Neural cell (in vitro differentiated cells): ENCODE data around the gene CDRT4. TPM values are rescaled to one million over a fixed set of nuclear protein-coding genes. Genes with fewer than 3 reads are reported as not detected.

ENCODE experiments used
- H2AFZ ChIP-seq: fragments of 200-600, 300-800 bp; sonication (generic), shearing (Covaris generic); 2 replicates; pipeline ENCODE4 v1.6.0; 2014; ENCODE audit warnings: low read depth, mild to moderate bottlenecking, antibody characterized with exemption, low read length, moderate library complexity
- H3F3A ChIP-seq: fragments of 200-600 bp; shearing (Covaris generic); 2 replicates; pipeline ENCODE4 v1.6.1; 2016; ENCODE audit warnings: mild to moderate bottlenecking, moderate library complexity, mixed read lengths, antibody characterized with exemption, low read length; ENCODE audit not compliant: insufficient read depth, poor library complexity, severe bottlenecking
- H3K27ac ChIP-seq: fragments of 200-600, 300-800 bp; sonication (generic), shearing (Covaris generic); 2 replicates; pipeline ENCODE4 v1.5.1; 2014; ENCODE audit warnings: mild to moderate bottlenecking, low read length, moderate library complexity
- H3K27me3 ChIP-seq: fragments of 300-800, 200-600 bp; sonication (generic), shearing (Covaris generic); 2 replicates; pipeline ENCODE4 v1.6.0; 2014; ENCODE audit warnings: mild to moderate bottlenecking, low read depth, low read length, moderate library complexity; ENCODE audit not compliant: insufficient read depth
- H3K36me3 ChIP-seq: fragments of 300-800, 200-600 bp; sonication (generic), shearing (Covaris generic); 2 replicates; pipeline ENCODE4 v1.5.1; 2014; ENCODE audit warnings: mild to moderate bottlenecking, antibody characterized with exemption, low read length, moderate library complexity; ENCODE audit not compliant: insufficient read depth
- H3K4me2 ChIP-seq: fragments of 300-800, 200-600 bp; sonication (generic), shearing (Covaris generic); 2 replicates; pipeline ENCODE4 v1.6.0; 2014; ENCODE audit warnings: mild to moderate bottlenecking, low read length
- H3K4me3 ChIP-seq: fragments of 300-800, 200-600 bp; sonication (generic), shearing (Covaris generic); 2 replicates; pipeline ENCODE4 v1.5.1; 2014; ENCODE audit warnings: mild to moderate bottlenecking, low read length, moderate library complexity
- H3K79me2 ChIP-seq: fragments of 200-600 bp; shearing (Covaris generic); replicated peaks from 2 replicates; pipeline ENCODE4 v1.6.0; 2014; ENCODE audit warnings: mild to moderate bottlenecking, low read length, moderate library complexity; ENCODE audit not compliant: insufficient read depth
- H3K9ac ChIP-seq: fragments of 300-800, 200-600 bp; sonication (generic), shearing (Covaris generic); 2 replicates; pipeline ENCODE4 v1.6.1; 2016; ENCODE audit warnings: mild to moderate bottlenecking, low read length, mixed read lengths
- H3K9me2 ChIP-seq: fragments of 200-600 bp; shearing (Covaris generic); 2 replicates; pipeline ENCODE4 v1.6.1; 2016; ENCODE audit warnings: mild to moderate bottlenecking, low read length, mixed read lengths; ENCODE audit not compliant: insufficient read depth
- H3K9me3 ChIP-seq: fragments of 200-600, 300-800 bp; sonication (generic), shearing (Covaris generic); 2 replicates; pipeline ENCODE4 v1.6.1; 2016; ENCODE audit warnings: mild to moderate bottlenecking, mixed run types, low read length, moderate library complexity, mixed read lengths
- H4K20me1 ChIP-seq: fragments of 200-600 bp; shearing (Covaris generic); 2 replicates; pipeline ENCODE4 v1.6.1; 2016; ENCODE audit warnings: mild to moderate bottlenecking, mixed run types; ENCODE audit not compliant: insufficient read depth
- EP300 ChIP-seq: fragments of 450-650 bp; conservative IDR thresholded peaks from 2 replicates; pipeline ENCODE4 v1.6.1; 2014; ENCODE audit warnings: antibody characterized with exemption, mild to moderate bottlenecking, moderate library complexity; ENCODE audit not compliant: poor library complexity, severe bottlenecking
- EZH2 ChIP-seq: fragments of 200-600, 300-800 bp; shearing (Covaris generic), sonication (generic); IDR thresholded peaks from 2 replicates; pipeline ENCODE4 v1.6.1; 2014; ENCODE audit warnings: antibody characterized with exemption, low read length, borderline replicate concordance, mild to moderate bottlenecking; ENCODE audit not compliant: insufficient read depth, poor library complexity, severe bottlenecking
- MXI1 ChIP-seq: fragments of 450-650 bp; conservative IDR thresholded peaks from 2 replicates; pipeline ENCODE4 v1.6.1; 2014; ENCODE audit warnings: antibody characterized with exemption, mild to moderate bottlenecking; ENCODE audit not compliant: poor library complexity, severe bottlenecking
- POLR2AphosphoS5 ChIP-seq: IDR thresholded peaks from 2 replicates; pipeline ENCODE4 v1.6.1; 2012
- RAD21 ChIP-seq: fragments of 450-650 bp; conservative IDR thresholded peaks from 2 replicates; pipeline ENCODE4 v1.6.1; 2014; ENCODE audit warnings: antibody characterized with exemption, mild to moderate bottlenecking, moderate library complexity
- SMC3 ChIP-seq: fragments of 450-650 bp; conservative IDR thresholded peaks from 2 replicates; pipeline ENCODE4 v1.6.1; 2014; ENCODE audit warnings: antibody characterized with exemption, mild to moderate bottlenecking, moderate library complexity; ENCODE audit not compliant: poor library complexity
- TAF1 ChIP-seq: IDR thresholded peaks from 2 replicates; pipeline ENCODE4 v1.6.1; 2012; ENCODE audit warnings: low read depth
- polyA plus RNA-seq: library from polyadenylated mRNA; depleted of rRNA; stranded (reverse); fragments of >200 nt; gene quantifications from 2 replicates; pipeline ENCODE4 v1.2.3, GENCODE V29; 2014
- TF ChIP-seq, protein P1 (sequence below): IDR thresholded peaks from 2 replicates; pipeline ENCODE4 v1.6.1; 2012; ENCODE audit warnings: borderline replicate concordance
- TF ChIP-seq, protein P2 (sequence below): fragments of 450-650 bp; IDR thresholded peaks from 2 replicates; pipeline ENCODE4 v1.5.1; 2014; ENCODE audit warnings: antibody characterized with exemption, mild to moderate bottlenecking, moderate library complexity; ENCODE audit not compliant: poor library complexity, severe bottlenecking

CDRT4 gene
- polyA plus RNA-seq, 1 donor from 2014 or later, result 22.5 TPM

- Histone ChIP-seq H3K36me3 (peaks cover 6% of the 10 kb centered on the region), H3K79me2 (no peaks in the 10 kb centered on the region), H3K9me2 (no peaks in the 10 kb centered on the region), H3K9ac (no peak overlapping the region), H3K4me3 (no peak overlapping the region), H3K4me2 (no peak overlapping the region), H3F3A (no peaks in the 10 kb centered on the region), H3K27ac (no peak overlapping the region), H3K27me3 (no peaks in the 10 kb centered on the region), H2AFZ (no peak overlapping the region), H4K20me1 (no peaks in the 10 kb centered on the region), H3K9me3 (no peaks in the 10 kb centered on the region)
- no peak for TF ChIP-seq TAF1
These were observed 45.8 kb upstream of the CDRT4 start for GRCh38 chr17:15513058-15513791.

DNA sequence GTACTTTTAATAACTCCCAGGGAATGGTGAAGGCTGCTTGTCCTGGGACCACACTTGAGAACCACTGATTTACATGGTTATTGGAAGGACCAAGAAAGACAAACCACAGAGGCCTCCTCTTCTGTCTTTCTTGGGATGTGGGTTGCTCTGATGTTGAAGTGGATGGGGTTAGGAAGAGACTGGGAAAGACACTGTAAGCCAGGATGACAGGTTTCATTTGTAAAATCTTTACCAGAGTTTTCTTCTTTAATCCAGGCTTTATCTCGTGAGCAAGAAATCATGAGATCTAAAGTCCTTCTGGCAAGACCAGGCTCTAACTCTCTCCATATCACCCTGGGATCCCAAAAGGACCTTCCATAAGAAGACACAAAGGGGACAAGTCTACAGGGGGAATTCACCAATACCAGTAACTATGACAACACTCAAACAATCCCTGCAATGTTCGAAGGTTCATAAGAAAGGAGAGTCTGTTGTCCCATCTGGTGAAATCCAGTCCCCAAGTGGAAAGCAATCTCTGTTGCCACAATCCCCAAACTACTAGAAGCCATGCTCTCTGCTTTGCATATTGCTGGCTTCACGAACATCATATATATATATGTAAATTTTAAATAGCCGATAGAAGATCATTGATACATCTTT lies 44.8 kb upstream of the CDRT4 start:
- Histone ChIP-seq H2AFZ (no peak overlapping the region), H3K4me2 (no peak overlapping the region), H3K79me2 (no peaks in the 10 kb centered on the region), H3K27ac (no peak overlapping the region), H3K9me2 (no peaks in the 10 kb centered on the region), H4K20me1 (no peaks in the 10 kb centered on the region), H3K4me3 (no peak overlapping the region), H3K9ac (no peak overlapping the region), H3K27me3 (no peaks in the 10 kb centered on the region), H3K36me3 (peaks cover 6% of the 10 kb centered on the region), H3K9me3 (no peaks in the 10 kb centered on the region), H3F3A (no peaks in the 10 kb centered on the region)
- TF ChIP-seq TAF1 (no peak), EZH2 (no peak), EP300 (no peak)

DNA sequence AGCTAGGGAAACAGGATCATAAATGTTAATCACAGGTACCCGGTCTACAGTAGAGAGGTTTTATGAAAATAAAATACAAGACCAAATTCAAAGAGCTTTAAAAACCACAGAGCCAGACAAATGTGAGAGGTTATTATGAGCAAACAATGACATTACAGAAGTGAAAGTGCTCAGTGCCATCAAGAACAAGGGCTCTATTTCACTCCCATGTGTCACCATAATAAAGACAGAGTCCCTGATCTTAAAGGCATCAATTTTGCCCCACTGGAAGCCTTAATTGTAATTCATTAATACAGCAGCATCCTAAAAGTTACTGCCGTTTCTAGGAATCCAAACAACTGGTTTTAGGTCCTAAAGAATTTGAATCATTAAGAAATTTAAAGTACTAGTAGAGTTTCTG lies 43.7 kb upstream of the CDRT4 start:
- Histone ChIP-seq H4K20me1 (no peaks in the 10 kb centered on the region), H3F3A (no peaks in the 10 kb centered on the region), H3K9me2 (no peaks in the 10 kb centered on the region), H3K4me3 (no peak overlapping the region), H3K27me3 (no peaks in the 10 kb centered on the region), H3K79me2 (no peaks in the 10 kb centered on the region), H3K36me3 (peaks cover 3% of the 10 kb centered on the region), H3K9ac (no peak overlapping the region), H3K4me2 (no peak overlapping the region), H2AFZ (no peak overlapping the region), H3K27ac (no peak overlapping the region), H3K9me3 (no peaks in the 10 kb centered on the region)
- no peak for TF ChIP-seq MXI1
- TF ChIP-seq, protein P1, sequence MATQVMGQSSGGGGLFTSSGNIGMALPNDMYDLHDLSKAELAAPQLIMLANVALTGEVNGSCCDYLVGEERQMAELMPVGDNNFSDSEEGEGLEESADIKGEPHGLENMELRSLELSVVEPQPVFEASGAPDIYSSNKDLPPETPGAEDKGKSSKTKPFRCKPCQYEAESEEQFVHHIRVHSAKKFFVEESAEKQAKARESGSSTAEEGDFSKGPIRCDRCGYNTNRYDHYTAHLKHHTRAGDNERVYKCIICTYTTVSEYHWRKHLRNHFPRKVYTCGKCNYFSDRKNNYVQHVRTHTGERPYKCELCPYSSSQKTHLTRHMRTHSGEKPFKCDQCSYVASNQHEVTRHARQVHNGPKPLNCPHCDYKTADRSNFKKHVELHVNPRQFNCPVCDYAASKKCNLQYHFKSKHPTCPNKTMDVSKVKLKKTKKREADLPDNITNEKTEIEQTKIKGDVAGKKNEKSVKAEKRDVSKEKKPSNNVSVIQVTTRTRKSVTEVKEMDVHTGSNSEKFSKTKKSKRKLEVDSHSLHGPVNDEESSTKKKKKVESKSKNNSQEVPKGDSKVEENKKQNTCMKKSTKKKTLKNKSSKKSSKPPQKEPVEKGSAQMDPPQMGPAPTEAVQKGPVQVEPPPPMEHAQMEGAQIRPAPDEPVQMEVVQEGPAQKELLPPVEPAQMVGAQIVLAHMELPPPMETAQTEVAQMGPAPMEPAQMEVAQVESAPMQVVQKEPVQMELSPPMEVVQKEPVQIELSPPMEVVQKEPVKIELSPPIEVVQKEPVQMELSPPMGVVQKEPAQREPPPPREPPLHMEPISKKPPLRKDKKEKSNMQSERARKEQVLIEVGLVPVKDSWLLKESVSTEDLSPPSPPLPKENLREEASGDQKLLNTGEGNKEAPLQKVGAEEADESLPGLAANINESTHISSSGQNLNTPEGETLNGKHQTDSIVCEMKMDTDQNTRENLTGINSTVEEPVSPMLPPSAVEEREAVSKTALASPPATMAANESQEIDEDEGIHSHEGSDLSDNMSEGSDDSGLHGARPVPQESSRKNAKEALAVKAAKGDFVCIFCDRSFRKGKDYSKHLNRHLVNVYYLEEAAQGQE, result no peak
- TF ChIP-seq RAD21, result no peak
- TF ChIP-seq, protein P2, sequence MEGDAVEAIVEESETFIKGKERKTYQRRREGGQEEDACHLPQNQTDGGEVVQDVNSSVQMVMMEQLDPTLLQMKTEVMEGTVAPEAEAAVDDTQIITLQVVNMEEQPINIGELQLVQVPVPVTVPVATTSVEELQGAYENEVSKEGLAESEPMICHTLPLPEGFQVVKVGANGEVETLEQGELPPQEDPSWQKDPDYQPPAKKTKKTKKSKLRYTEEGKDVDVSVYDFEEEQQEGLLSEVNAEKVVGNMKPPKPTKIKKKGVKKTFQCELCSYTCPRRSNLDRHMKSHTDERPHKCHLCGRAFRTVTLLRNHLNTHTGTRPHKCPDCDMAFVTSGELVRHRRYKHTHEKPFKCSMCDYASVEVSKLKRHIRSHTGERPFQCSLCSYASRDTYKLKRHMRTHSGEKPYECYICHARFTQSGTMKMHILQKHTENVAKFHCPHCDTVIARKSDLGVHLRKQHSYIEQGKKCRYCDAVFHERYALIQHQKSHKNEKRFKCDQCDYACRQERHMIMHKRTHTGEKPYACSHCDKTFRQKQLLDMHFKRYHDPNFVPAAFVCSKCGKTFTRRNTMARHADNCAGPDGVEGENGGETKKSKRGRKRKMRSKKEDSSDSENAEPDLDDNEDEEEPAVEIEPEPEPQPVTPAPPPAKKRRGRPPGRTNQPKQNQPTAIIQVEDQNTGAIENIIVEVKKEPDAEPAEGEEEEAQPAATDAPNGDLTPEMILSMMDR, result no peak
- TF ChIP-seq SMC3, result no peak
- TF ChIP-seq EP300, result no peak
- no peak for TF ChIP-seq EZH2
- no peak for TF ChIP-seq TAF1
- no peak for TF ChIP-seq POLR2AphosphoS5
